Measurements from ENCODE around the gene ACSM3.

GRCh38 chr16:20807862-20808261, 44.0 kb downstream of the ACSM3 start:
- TF ChIP-seq CTCF (IDR thresholded peaks at IDR 0.05; ENCODE audit: low read length) = no peak
- no peak for TF ChIP-seq EZH2 (optimal IDR thresholded peaks at IDR 0.05; ENCODE audit: low read depth, low read length)
- TF ChIP-seq EZH2phosphoT487 (IDR thresholded peaks at IDR 0.05; ENCODE audit: low read length) = no peak
